Measurements from ENCODE around the gene MMRN1.
A peak's percentile ranks its signal among the peaks of the same experiment; 100 is the strongest.

MMRN1 gene, protein sequence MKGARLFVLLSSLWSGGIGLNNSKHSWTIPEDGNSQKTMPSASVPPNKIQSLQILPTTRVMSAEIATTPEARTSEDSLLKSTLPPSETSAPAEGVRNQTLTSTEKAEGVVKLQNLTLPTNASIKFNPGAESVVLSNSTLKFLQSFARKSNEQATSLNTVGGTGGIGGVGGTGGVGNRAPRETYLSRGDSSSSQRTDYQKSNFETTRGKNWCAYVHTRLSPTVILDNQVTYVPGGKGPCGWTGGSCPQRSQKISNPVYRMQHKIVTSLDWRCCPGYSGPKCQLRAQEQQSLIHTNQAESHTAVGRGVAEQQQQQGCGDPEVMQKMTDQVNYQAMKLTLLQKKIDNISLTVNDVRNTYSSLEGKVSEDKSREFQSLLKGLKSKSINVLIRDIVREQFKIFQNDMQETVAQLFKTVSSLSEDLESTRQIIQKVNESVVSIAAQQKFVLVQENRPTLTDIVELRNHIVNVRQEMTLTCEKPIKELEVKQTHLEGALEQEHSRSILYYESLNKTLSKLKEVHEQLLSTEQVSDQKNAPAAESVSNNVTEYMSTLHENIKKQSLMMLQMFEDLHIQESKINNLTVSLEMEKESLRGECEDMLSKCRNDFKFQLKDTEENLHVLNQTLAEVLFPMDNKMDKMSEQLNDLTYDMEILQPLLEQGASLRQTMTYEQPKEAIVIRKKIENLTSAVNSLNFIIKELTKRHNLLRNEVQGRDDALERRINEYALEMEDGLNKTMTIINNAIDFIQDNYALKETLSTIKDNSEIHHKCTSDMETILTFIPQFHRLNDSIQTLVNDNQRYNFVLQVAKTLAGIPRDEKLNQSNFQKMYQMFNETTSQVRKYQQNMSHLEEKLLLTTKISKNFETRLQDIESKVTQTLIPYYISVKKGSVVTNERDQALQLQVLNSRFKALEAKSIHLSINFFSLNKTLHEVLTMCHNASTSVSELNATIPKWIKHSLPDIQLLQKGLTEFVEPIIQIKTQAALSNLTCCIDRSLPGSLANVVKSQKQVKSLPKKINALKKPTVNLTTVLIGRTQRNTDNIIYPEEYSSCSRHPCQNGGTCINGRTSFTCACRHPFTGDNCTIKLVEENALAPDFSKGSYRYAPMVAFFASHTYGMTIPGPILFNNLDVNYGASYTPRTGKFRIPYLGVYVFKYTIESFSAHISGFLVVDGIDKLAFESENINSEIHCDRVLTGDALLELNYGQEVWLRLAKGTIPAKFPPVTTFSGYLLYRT

GRCh38 chr4:89894649-89895550, at the start of gene MMRN1:
Gene MMRN1, plus strand, starts transcription at chr4:89894854. Its CDS starts 118 bp downstream, at chr4:89894972.
- DNase-seq (ENCODE audit: low spot score), result no peak

GRCh38 chr4:89847571-89848325, 46.9 kb upstream of the MMRN1 start:
- DNase-seq (ENCODE audit: low spot score), result no peak

DNA sequence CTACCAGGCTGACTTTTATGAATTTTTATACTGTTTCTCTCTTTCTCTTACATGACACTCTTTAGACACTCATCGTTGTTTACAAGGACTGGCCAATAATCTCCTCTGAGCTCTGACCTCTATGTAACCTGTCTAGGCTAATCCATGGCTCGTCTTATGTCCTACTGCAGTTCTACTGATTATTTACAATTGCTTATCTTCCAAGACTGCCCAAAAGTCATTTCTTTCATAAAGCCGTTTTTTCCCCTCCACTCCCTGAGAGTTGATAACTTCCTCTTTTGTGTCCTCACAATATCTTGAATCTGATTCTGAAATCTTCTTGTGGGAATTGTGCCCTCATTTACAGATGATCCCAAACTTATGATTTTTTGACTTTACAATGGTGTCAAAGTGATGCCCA, 39.4 kb upstream of the MMRN1 start:
- no peak for DNase-seq (ENCODE audit: low spot score)

DNA sequence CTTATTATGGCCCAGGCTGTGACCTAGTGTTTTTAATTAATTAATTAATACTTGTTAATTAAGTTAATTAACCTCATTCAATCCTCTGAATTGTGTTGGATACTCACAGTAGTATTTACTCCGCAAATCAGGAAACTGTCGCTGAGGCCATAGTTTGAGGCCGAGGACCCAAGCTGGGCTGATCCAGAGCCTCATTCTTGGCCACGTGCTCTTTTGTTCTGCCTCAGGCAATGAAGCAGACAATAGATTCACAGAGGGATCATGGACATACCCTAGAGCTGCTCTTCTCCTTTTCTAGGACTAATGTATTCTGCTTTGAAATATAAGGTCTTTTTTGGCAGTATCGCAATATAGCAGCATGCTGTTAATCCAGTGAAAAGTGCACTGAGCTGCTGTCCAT, 33.7 kb upstream of the MMRN1 start:
- DNase-seq (ENCODE audit: low spot score), result no peak

GRCh38 chr4:89863533-89863932, 31.1 kb upstream of the MMRN1 start:
- DNase-seq (ENCODE audit: low spot score), result no peak

DNA sequence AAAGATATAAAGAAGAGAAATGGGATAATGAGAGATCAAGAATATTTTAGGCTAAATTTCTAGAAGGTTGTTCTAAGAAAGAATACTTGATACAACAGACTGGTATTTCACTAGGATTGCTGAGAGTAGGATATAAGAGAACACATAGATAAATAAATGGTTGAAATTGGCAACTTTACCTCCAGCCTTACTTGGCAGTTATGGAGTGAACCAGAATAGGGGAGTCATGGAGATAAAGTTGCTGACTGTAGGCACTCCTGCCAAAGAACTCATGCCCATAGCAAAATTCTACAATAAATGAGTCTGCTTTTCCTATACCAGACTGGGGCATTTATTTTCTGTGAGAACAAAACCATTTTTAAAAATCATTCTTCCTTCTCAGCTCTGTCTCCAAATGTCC, 26.4 kb upstream of the MMRN1 start:
- DNase-seq (ENCODE audit: low spot score), result no peak

- DNase-seq (ENCODE audit: low spot score), result peak; percentile 3
Observed at GRCh38 chr4:89868999-89869589, 25.6 kb upstream of the MMRN1 start.

GRCh38 chr4:89871211-89871610, 23.4 kb upstream of the MMRN1 start:
- DNase-seq (ENCODE audit: low spot score), result no peak

DNA sequence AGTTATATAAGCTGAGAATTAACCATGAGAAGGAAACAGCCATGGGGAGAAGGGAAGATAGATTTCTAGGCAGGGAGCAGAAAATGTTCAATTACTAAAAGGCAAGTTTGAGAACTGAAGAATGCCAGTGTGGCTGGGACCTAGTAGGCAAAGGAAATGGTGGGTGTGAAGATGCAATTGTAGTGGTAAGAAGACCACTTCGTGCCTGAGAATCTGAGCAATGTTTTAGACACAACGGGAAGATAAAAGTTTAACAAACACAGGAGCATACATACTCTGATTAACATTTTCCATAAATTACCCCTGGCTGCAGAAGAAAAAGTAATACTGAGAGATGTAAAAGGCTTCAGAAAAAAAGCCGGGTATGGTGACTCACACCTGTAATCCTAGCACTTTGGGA, 18.1 kb upstream of the MMRN1 start:
- DNase-seq (ENCODE audit: low spot score), result no peak

GRCh38 chr4:89878611-89879010, 16.0 kb upstream of the MMRN1 start:
- DNase-seq (ENCODE audit: low spot score), result no peak

GRCh38 chr4:89879215-89879614, 15.4 kb upstream of the MMRN1 start:
- no peak for DNase-seq (ENCODE audit: low spot score)

DNA sequence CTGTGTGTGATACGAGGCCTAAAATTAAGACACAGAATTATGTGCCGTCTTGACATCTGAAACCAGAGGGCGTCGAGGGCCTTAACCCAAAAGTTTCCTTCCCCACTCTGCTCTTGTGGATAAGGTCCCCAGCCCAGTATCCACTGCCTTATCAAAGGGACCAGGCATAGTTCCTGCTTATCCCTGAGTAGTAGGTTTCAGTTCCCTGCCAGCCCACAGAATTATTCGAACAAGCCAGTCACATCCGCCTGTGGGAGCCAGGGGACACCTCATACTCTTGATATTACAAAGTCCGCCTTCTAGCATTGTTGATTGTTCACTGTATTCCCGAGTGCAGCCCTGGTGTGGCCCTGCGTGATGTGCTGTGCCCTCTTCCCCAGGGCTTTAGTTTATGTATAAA, 5.4 kb upstream of the MMRN1 start:
- no peak for DNase-seq (ENCODE audit: low spot score)

- no peak for DNase-seq (ENCODE audit: low spot score)
Observed at GRCh38 chr4:89897867-89898266, 3.2 kb downstream of the MMRN1 start.

DNA sequence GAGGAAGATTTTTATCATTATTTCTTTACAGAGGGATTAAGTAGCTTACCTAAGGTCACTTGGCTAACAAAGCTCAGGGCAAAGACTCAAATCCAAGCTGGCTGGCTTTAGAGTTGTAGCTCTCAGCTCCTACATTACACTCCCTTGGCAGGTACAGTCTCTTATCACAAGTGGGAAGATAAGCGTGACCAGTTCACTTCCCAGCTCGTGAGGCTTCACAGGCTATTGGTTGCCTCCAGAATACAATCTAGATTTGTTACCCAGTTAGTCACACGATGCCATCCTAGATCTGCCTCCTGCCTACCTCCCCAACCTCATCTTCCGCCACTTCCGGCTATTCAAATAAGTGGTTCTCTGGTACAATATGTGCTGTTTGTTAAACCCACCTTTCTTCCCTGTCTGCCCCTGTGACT, 3.7 kb downstream of the MMRN1 start:
- no peak for DNase-seq (ENCODE audit: low spot score)

DNA sequence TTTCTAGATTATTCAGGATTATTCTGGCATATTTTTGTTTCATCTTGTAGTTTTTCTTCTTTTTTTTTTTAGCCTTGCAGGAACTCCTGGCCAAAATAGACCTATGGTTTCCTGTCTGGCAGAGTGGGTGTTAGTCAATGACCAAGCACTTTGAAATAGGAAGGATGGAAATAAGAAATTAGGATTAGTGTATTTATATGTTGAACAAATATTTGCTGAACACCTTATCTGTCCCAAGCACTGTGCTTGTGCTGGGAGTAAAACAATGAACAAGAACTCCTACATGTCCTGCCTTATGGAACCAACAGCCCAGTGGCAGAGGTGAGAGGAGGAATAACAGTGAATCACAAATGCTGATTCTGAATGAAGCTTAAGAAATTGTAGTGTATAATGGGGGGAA, 4.5 kb downstream of the MMRN1 start:
- DNase-seq (ENCODE audit: low spot score), result no peak

GRCh38 chr4:89899854-89900253, 5.2 kb downstream of the MMRN1 start:
- DNase-seq (ENCODE audit: low spot score), result no peak

- peak; percentile 57 for DNase-seq (ENCODE audit: low spot score)
Observed at GRCh38 chr4:89901808-89902431, 7.3 kb downstream of the MMRN1 start.

DNA sequence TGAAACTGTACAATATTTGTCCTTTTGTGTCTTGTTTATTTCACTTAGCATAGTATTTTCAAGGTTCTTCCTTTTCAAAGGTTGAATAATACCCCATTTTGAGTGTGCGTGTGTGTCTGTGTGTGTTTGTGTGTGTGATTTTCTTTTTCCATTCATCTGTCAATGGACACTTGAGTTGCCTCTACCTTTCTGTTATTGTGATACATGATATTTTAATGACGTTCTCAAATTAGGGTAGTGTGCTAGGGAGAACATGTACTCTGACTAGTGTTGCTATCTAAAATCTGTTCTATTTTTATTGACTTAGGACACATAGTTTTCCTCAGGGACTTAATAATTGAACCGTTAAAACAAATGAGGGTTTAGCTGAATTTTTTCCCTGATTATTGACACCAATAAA, 9.9 kb downstream of the MMRN1 start:
- DNase-seq (ENCODE audit: low spot score), result no peak

DNA sequence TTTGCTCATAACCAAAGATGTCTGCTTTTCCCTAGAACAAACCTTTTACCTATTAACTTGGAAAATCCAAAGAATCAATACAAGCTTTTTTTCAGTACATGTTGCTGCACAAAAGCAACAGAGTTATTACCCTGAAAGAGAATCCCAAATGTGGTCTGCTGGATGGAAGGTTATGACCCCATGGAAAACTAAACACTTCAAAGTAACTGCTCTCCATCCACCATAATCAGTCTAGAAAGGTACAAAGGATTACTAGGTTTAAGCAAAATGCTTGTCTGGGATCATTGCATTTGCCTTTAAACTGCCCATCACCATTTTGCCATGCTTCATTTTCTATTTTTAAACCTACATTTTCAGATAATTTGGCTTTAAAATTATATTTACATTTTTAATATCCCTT, 11.7 kb downstream of the MMRN1 start:
- no peak for DNase-seq (ENCODE audit: low spot score)

Measured in kidney tubule cell (primary cell).